GM12878 (cell line): ENCODE measurements around the gene KAZN. TPM values are rescaled to one million over a fixed set of nuclear protein-coding genes. Genes with fewer than 3 reads are reported as not detected.

Source experiments
- ATAC-seq: fragments of 200-7000 bp; cut with Tn5 transposase; 3 replicates; pipeline ENCODE4 v1.9.1; 2020; ENCODE audit warnings: mild to moderate bottlenecking, moderate library complexity
- BruUV-seq: library from RNA; stranded (reverse); fragments of 400-500 nt; replicated peaks from 2 replicates; lab custom pipeline; 2021; lab: Mats Ljungman, UMichigan
- CTCF ChIA-PET: fragments of 300-600 bp; sonication (Branson Sonifier 250); formaldehyde crosslinking; extraction: SDS; loops from one replicate; lab custom pipeline; 2021; ENCODE audit warnings: inconsistent platforms; lab: Yijun Ruan, JAX
- POLR2A ChIA-PET: fragments of 350-600 bp; formaldehyde crosslinking; extraction: SDS; loops from one replicate; lab custom pipeline; 2021; ENCODE audit warnings: inconsistent platforms; lab: Charles Lee
- RAD21 ChIA-PET: fragments of 300-600 bp; sonication (Branson Sonifier 250); formaldehyde crosslinking; loops from one replicate; lab custom pipeline; 2023; ENCODE audit warnings: antibody characterized with exemption; ENCODE audit not compliant: unreplicated experiment; lab: Charles Lee
- SMC1A ChIA-PET: fragments of 300-600 bp; sonication (Branson Sonifier 250); formaldehyde crosslinking; loops from one replicate; lab custom pipeline; 2023; ENCODE audit not compliant: unreplicated experiment, uncharacterized antibody; lab: Charles Lee
- DNase-seq: peaks from one replicate; pipeline ENCODE4 v3.0.0-alpha.2; 2011; ENCODE audit warnings: low read depth, low spot score
- FAIRE-seq: peaks from 3 replicates; lab custom pipeline; 2011; peaks lifted over from hg19 to GRCh38; lab: Jason Lieb, UNC
- H2AFZ ChIP-seq: 2 replicates; pipeline ENCODE4 v1.6.0; 2011; ENCODE audit warnings: low read depth, low read length, control low read depth; ENCODE audit not compliant: control insufficient read depth
- H3K27ac ChIP-seq: 2 replicates; pipeline ENCODE4 v1.5.1; 2011; ENCODE audit warnings: control low read depth; ENCODE audit not compliant: control insufficient read depth, insufficient read depth
- H3K27me3 ChIP-seq, 2 experiments: replicated peaks in 1 of 2; 2 replicates each; pipeline versions ENCODE4 v1.6.0 to v1.6.1; 2011; ENCODE audit warnings: low read length in 1 of 2; ENCODE audit not compliant: control insufficient read depth in 2 of 2, insufficient read depth in 2 of 2
- H3K36me3 ChIP-seq, 2 experiments: 2 replicates each; pipeline ENCODE4 v1.5.1; 2011; ENCODE audit warnings: low read length in 1 of 2; ENCODE audit not compliant: control insufficient read depth in 2 of 2, insufficient read depth in 2 of 2
- H3K4me1 ChIP-seq: 2 replicates; pipeline ENCODE4 v1.6.1; 2011; ENCODE audit warnings: mild to moderate bottlenecking, low read length, moderate library complexity, mixed read lengths; ENCODE audit not compliant: control insufficient read depth, insufficient read depth
- H3K4me2 ChIP-seq: 2 replicates; pipeline ENCODE4 v1.6.0; 2011; ENCODE audit warnings: control low read depth; ENCODE audit not compliant: control insufficient read depth, insufficient read depth
- H3K4me3 ChIP-seq: fragments of 200-600 bp; sonication (generic); 2 replicates; pipeline ENCODE4 v1.5.1; 2016
- H3K79me2 ChIP-seq: 2 replicates; pipeline ENCODE4 v1.6.0; 2011; ENCODE audit warnings: low read length; ENCODE audit not compliant: control insufficient read depth, insufficient read depth
- H3K9ac ChIP-seq: 2 replicates; pipeline ENCODE4 v1.8.0; 2011; ENCODE audit warnings: low read length, control low read depth, mixed read lengths; ENCODE audit not compliant: control insufficient read depth, insufficient read depth
- H3K9me3 ChIP-seq: replicated peaks from 3 replicates; pipeline ENCODE4 v1.5.1; 2011; ENCODE audit warnings: mild to moderate bottlenecking, low read length; ENCODE audit not compliant: control insufficient read depth, insufficient read depth
- H4K20me1 ChIP-seq: 2 replicates; pipeline ENCODE4 v1.6.0; 2011; ENCODE audit not compliant: control insufficient read depth, insufficient read depth
- CBX5 ChIP-seq: sonication (generic); IDR thresholded peaks from 2 replicates; pipeline ENCODE4 v1.6.1; 2016; ENCODE audit warnings: low read depth, moderate library complexity, mild to moderate bottlenecking, inconsistent platforms
- FOXK2 ChIP-seq: fragments of 450-650 bp; IDR thresholded peaks from 2 replicates; pipeline ENCODE4 v1.6.1; 2017; ENCODE audit warnings: mild to moderate bottlenecking, moderate library complexity
- GATAD2B ChIP-seq: fragments of 450-650 bp; conservative IDR thresholded peaks from 2 replicates; pipeline ENCODE4 v1.6.1; 2017; ENCODE audit warnings: low read depth, mild to moderate bottlenecking, moderate library complexity
- HDGF ChIP-seq: fragments of 450-650 bp; IDR thresholded peaks from 2 replicates; pipeline ENCODE4 v1.6.1; 2016; ENCODE audit warnings: antibody characterized with exemption
- MEF2A ChIP-seq: IDR thresholded peaks from 2 replicates; pipeline ENCODE4 v1.6.1; 2011; ENCODE audit warnings: low read depth, mild to moderate bottlenecking, low read length, moderate library complexity; ENCODE audit not compliant: insufficient read depth
- NR2F1 ChIP-seq: fragments of 450-650 bp; conservative IDR thresholded peaks from 2 replicates; pipeline ENCODE4 v1.6.1; 2017; ENCODE audit warnings: mild to moderate bottlenecking
- NRF1 ChIP-seq: conservative IDR thresholded peaks from 2 replicates; pipeline ENCODE4 v1.6.1; 2011; ENCODE audit warnings: mild to moderate bottlenecking, low read depth, low read length, improper control_type of control experiment
- WGBS: methylation state at CpG from one replicate; pipeline ENCODE4 v1.1.6; 2016; ENCODE audit warnings: low lambda C conversion rate; ENCODE audit not compliant: insufficient replicate concordance, insufficient coverage; ENCODE audit errors: missing lambda C conversion rate; 5-methylcytosine and 5-hydroxymethylcytosine counted together
- in situ Hi-C: fragments of 300-500 bp; cut with MboI; formaldehyde crosslinking; loops from 9 replicates; pipeline ENCODE4 v1.14.3; 2018; ENCODE audit warnings: mixed read lengths
- intact Hi-C: fragments of 100-400 bp; cut with micrococcal nuclease; formaldehyde crosslinking; loops from one replicate; pipeline ENCODE4 v1.14.2; 2022; ENCODE audit not compliant: unreplicated experiment
- polyA plus RNA-seq, 11 experiments: library from polyadenylated mRNA; depleted of rRNA in 4 of 11; unstranded in 6 of 11; stranded (reverse) in 5 of 11; fragments of >200 nt; fragmentation: Nextera tagmentation in 4 of 11; fragmentation: Illumina TruSeq in 1 of 11; extraction: Ambion mirVana in 4 of 11; extraction: Trizol in 1 of 11; gene quantifications; 1 replicate in 1 of 11; 2 replicates in 10 of 11; pipeline versions ENCODE4 v1.2.1 to v1.2.3, GENCODE V29; 2011 to 2016; ENCODE audit warnings: inconsistent platforms in 2 of 11, missing spikeins in 2 of 11, low read depth in 1 of 11
- total RNA-seq, 4 experiments: library from RNA; depleted of rRNA in 3 of 4; stranded (reverse); fragments of >200 nt in 3 of 4; fragmentation: Illumina TruSeq in 1 of 4; extraction: Trizol in 1 of 4; gene quantifications; 2 replicates each; pipeline versions ENCODE4 v1.2.1 to v1.2.3, GENCODE V29; 2013 to 2021
- TF ChIP-seq, protein P1 (sequence below): fragments of 150-350 bp; IDR thresholded peaks from 2 replicates; pipeline ENCODE4 v1.6.1; 2014; ENCODE audit warnings: mild to moderate bottlenecking, low read depth, low read length
- TF ChIP-seq, protein P2 (sequence below): fragments of 450-650 bp; IDR thresholded peaks from 2 replicates; pipeline ENCODE4 v1.6.1; 2014; ENCODE audit warnings: mild to moderate bottlenecking

The KAZN gene
- total and polyA plus RNA-seq, 10 of the 15 experiments (the other 5 are each of a cell fraction or from before 2014, with no cell fraction given) = 0.72 to 4.0 (median 1.2) TPM

DNA sequence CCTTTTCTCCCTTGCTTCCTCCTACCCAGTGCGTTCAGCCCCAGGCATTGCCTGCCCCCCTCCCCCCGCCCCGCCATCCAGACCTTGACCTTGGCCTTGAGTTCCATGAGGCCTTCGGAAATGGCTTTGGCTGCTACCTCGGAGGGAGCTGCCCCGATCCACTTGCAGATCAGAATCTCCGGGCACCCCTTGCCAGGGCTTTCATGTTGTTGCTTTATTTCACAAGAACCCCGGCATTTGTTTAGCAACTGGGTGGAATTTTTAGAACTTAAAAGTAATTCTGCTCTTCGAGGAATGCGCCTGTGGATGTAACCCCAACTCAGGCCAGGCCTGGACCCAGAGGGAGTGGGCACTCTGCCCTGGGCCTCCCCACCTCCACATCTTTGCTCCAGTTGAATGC is 401.0 kb downstream of the KAZN start:
- ChIA-PET CTCF (interaction anchor here (0.7 kb wide), 1 partner anchor 37 kb away, joined by 3 read pairs; no protein-coding TSS in a partner anchor), RAD21 (no interaction called here), SMC1A (no interaction called here), POLR2A (no interaction called here)
- Histone ChIP-seq H3K27me3 (no peaks in the 10 kb centered on the region), H3K4me3 (no peak overlapping the region), H3K9ac (no peak overlapping the region), H3K79me2 (no peaks in the 10 kb centered on the region), H3K4me1 (no peaks in the 10 kb centered on the region; the same call in 1 of the 2 replicates), H4K20me1 (no peaks in the 10 kb centered on the region), H2AFZ (no peak overlapping the region), H3K36me3 (no peaks in the 10 kb centered on the region), H3K4me2 (no peak overlapping the region), H3K27ac (no peak overlapping the region), H3K9me3 (no peaks in the 10 kb centered on the region)
- BruUV-seq = no TSS peak
- in situ Hi-C loops (no loop called here), intact Hi-C loops (no loop called here)
- ATAC-seq (no peak), DNase-seq (no peak), FAIRE-seq (no peak)
- TF ChIP-seq GATAD2B (no peak), NR2F1 (no peak), CBX5 (no peak)
- TF ChIP-seq, protein P1, sequence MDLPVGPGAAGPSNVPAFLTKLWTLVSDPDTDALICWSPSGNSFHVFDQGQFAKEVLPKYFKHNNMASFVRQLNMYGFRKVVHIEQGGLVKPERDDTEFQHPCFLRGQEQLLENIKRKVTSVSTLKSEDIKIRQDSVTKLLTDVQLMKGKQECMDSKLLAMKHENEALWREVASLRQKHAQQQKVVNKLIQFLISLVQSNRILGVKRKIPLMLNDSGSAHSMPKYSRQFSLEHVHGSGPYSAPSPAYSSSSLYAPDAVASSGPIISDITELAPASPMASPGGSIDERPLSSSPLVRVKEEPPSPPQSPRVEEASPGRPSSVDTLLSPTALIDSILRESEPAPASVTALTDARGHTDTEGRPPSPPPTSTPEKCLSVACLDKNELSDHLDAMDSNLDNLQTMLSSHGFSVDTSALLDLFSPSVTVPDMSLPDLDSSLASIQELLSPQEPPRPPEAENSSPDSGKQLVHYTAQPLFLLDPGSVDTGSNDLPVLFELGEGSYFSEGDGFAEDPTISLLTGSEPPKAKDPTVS = no peak
- 31% methylated on average over 10 of the region's 10 CpGs for whole genome bisulfite sequencing

DNA sequence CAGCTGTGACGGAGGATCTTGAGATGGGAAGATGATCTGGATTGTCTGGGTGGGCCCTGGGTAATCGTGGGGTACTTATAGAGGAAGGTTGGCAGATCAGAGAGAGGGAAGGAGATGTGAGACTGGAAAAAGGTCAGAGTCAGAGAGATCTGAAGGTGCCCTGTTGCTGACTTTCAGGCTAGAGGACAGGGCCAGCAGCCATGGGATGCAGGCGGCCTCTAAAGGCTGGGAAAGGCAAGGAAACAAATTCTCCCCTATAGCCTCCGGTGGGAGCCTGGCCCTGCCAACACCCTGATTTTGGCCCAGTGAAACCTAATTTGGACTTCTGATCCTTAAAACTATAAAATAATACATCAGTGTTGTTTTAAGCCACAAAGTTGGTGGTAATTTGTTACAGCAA is 401.5 kb downstream of the KAZN start:
- ATAC-seq = no peak
- POLR2A ChIA-PET = no interaction called here
- no peak overlapping the region for H3K9ac ChIP-seq
- TF ChIP-seq FOXK2 = no peak
- TF ChIP-seq MEF2A = no peak
- TF ChIP-seq, protein P2, sequence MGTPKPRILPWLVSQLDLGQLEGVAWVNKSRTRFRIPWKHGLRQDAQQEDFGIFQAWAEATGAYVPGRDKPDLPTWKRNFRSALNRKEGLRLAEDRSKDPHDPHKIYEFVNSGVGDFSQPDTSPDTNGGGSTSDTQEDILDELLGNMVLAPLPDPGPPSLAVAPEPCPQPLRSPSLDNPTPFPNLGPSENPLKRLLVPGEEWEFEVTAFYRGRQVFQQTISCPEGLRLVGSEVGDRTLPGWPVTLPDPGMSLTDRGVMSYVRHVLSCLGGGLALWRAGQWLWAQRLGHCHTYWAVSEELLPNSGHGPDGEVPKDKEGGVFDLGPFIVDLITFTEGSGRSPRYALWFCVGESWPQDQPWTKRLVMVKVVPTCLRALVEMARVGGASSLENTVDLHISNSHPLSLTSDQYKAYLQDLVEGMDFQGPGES = no peak
- no peak for TF ChIP-seq HDGF
- no peak for TF ChIP-seq NRF1
- H3K9me3 ChIP-seq = no peaks in the 10 kb centered on the region
- no peaks in the 10 kb centered on the region for H3K27me3 ChIP-seq
- no peak for FAIRE-seq
- no peaks in the 10 kb centered on the region for H4K20me1 ChIP-seq
- no TSS peak for BruUV-seq
- H3K27ac ChIP-seq = no peak overlapping the region
- no peaks in the 10 kb centered on the region for H3K36me3 ChIP-seq
- no peak overlapping the region for H3K4me2 ChIP-seq
- H3K79me2 ChIP-seq = no peaks in the 10 kb centered on the region
- 31% methylated on average over 4 of the region's 4 CpGs for WGBS
- CTCF ChIA-PET = interaction anchor here (0.7 kb wide), 1 partner anchor 36 kb away, joined by 3 read pairs; no protein-coding TSS in a partner anchor
- SMC1A ChIA-PET = no interaction called here
- RAD21 ChIA-PET = no interaction called here
- intact Hi-C loops (no loop called here), in situ Hi-C loops (no loop called here)
- H3K4me1 ChIP-seq = no peaks in the 10 kb centered on the region; the same call in 1 of the 2 replicates
- no peak overlapping the region for H3K4me3 ChIP-seq
- H2AFZ ChIP-seq = no peak overlapping the region
- no peak for DNase-seq
